ENCODE results near the gene CILP.

The CILP gene, protein sequence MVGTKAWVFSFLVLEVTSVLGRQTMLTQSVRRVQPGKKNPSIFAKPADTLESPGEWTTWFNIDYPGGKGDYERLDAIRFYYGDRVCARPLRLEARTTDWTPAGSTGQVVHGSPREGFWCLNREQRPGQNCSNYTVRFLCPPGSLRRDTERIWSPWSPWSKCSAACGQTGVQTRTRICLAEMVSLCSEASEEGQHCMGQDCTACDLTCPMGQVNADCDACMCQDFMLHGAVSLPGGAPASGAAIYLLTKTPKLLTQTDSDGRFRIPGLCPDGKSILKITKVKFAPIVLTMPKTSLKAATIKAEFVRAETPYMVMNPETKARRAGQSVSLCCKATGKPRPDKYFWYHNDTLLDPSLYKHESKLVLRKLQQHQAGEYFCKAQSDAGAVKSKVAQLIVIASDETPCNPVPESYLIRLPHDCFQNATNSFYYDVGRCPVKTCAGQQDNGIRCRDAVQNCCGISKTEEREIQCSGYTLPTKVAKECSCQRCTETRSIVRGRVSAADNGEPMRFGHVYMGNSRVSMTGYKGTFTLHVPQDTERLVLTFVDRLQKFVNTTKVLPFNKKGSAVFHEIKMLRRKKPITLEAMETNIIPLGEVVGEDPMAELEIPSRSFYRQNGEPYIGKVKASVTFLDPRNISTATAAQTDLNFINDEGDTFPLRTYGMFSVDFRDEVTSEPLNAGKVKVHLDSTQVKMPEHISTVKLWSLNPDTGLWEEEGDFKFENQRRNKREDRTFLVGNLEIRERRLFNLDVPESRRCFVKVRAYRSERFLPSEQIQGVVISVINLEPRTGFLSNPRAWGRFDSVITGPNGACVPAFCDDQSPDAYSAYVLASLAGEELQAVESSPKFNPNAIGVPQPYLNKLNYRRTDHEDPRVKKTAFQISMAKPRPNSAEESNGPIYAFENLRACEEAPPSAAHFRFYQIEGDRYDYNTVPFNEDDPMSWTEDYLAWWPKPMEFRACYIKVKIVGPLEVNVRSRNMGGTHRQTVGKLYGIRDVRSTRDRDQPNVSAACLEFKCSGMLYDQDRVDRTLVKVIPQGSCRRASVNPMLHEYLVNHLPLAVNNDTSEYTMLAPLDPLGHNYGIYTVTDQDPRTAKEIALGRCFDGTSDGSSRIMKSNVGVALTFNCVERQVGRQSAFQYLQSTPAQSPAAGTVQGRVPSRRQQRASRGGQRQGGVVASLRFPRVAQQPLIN

DNA sequence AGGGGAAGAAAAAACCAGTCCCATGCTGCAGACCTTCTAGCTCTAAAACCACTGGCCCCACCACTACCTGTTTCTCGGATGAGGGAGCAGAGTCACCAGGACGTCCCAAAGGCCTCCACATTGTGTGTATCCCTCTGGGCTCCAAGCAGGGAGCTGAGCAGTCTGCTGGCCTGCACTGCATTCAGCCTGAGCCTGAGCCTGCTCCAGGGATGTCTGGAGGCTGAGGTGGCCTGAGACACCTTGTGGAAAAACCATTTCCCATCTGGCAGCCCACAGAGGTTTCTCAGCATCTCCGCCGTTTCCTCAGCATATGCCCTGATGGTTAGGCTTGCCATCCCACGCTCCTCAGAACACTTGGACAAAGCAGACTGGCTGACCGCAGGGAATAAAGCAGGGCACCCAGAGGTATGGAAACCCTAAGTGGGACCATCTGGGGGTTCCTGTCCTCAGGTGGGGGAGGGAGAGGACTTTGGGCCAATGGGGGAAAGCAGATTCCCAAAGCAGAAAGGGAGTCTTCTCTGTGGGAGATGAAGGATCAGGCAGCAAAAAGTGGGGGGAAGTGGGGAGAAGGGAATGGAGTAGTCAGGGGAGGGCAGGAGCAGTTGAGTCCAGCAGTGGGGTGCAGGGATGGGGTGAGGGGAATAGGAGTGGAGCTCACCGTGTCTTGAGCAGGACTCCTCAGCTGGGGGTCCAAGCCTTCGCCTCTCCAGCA, at the start of gene CILP:
TSS of gene CILP (minus strand) at position 704 of the 712 bp plus-strand sequence. CDS start 1,718 bp downstream, outside the sequence.
- in situ Hi-C loops (cut with MboI; ENCODE audit: low pct_unique_long_range_greater_than_20kb, low sequenced_read_pairs, unreplicated experiment) = no loop called here
- TF ChIP-seq, protein P1, sequence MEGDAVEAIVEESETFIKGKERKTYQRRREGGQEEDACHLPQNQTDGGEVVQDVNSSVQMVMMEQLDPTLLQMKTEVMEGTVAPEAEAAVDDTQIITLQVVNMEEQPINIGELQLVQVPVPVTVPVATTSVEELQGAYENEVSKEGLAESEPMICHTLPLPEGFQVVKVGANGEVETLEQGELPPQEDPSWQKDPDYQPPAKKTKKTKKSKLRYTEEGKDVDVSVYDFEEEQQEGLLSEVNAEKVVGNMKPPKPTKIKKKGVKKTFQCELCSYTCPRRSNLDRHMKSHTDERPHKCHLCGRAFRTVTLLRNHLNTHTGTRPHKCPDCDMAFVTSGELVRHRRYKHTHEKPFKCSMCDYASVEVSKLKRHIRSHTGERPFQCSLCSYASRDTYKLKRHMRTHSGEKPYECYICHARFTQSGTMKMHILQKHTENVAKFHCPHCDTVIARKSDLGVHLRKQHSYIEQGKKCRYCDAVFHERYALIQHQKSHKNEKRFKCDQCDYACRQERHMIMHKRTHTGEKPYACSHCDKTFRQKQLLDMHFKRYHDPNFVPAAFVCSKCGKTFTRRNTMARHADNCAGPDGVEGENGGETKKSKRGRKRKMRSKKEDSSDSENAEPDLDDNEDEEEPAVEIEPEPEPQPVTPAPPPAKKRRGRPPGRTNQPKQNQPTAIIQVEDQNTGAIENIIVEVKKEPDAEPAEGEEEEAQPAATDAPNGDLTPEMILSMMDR (IDR thresholded peaks at IDR 0.05; ENCODE audit: extremely low read depth, insufficient read depth, missing control alignments) = no peak
- no peak for DNase-seq (ENCODE audit: low spot score)

DNA sequence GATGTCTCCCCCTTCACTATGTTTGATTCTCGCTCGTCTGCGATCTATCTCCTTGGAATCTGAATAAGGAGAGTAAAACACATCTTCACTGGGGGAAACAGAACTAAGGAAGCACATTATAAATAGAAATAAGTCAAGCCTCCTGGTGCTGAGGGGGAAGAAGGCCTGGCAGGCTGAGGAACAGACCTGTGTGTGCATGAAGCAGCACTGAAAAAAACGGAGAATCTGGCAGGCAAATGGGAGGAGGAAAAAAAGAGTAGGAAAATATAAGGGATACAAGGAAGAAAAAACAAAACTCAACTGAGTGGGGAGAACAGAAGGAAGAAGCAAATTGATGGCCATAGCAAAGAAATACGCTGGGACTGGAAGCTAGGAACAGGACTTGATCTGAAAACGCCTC, 49.7 kb upstream of the CILP start:
- TF ChIP-seq, protein P1 (IDR thresholded peaks at IDR 0.05; ENCODE audit: extremely low read depth, insufficient read depth, missing control alignments) = no peak
- DNase-seq (ENCODE audit: low spot score) = no peak
- in situ Hi-C loops (cut with MboI; ENCODE audit: low pct_unique_long_range_greater_than_20kb, low sequenced_read_pairs, unreplicated experiment) = no loop called here

DNA sequence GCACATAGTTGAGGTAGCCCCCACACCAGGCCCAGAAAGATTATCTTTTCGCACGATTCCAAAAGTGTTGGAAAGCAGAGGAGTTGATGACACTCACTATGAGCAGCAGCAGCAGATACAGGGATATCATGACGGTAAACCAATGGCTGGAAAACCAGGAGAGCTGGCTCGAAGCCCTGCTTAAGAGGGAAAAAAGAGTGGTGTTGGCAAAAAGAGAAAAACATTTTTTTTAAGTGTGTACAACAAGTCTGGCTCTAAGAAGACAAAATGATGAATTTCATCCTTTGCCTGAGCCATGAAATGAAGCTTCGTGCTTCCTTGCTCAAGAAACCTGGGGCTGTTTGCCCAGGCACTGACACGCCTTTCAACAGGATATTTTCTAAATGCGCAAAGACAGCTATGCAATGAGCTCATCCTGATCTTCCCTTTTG, 48.1 kb upstream of the CILP start:
- DNase-seq (ENCODE audit: low spot score) = no peak

DNA sequence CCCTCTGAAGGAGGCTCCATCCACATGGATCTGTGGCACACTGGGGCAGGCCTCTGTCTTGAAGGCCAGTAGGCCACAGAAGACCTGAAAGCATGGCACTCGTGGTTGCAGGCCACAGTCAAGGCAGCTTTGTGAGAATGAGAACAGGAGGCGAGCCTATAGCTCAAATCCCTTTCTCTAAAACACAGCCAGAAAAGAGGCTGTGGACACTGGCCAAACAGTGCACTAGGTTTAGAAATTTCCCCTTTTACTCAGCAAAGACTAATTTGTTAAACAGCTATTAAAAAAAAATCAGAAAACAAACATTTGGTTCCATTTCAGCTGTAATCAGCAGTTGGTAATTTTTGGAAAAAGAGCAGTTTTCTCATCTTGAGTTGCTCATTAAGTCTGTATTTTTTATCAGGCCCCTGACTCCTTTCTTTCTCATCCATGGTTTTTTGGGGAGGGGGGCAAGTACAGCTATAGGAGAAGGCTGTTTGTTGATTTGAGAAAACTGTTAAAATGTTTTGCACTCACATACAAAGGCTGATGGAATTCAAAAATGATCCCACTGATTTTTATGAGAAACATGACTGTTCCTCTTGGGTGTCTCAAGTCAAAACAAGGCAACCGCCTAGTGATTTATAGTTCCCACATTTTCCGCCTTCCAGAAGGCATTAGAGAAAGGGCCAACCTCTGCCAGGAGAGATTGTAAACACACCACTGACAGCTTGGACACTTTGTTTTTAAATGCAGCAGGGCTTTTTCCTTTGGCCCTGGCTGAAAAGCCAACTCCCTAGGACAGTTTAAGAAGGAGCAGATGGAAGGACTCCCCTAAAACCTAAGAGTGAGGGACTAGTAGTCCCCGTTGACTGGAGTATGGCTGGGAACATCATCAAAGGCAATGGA, 47.3 kb upstream of the CILP start:
- DNase-seq (ENCODE audit: low spot score) = no peak
- in situ Hi-C loops (cut with MboI; ENCODE audit: low pct_unique_long_range_greater_than_20kb, low sequenced_read_pairs, unreplicated experiment) = no loop called here
- TF ChIP-seq, protein P1 (IDR thresholded peaks at IDR 0.05; ENCODE audit: extremely low read depth, insufficient read depth, missing control alignments) = no peak

More for the DNA sequence above, 48.1 kb upstream of the CILP start:
- in situ Hi-C loops (cut with MboI; ENCODE audit: low pct_unique_long_range_greater_than_20kb, low sequenced_read_pairs, unreplicated experiment) = no loop called here
- TF ChIP-seq, protein P1 (IDR thresholded peaks at IDR 0.05; ENCODE audit: extremely low read depth, insufficient read depth, missing control alignments) = no peak

DNA sequence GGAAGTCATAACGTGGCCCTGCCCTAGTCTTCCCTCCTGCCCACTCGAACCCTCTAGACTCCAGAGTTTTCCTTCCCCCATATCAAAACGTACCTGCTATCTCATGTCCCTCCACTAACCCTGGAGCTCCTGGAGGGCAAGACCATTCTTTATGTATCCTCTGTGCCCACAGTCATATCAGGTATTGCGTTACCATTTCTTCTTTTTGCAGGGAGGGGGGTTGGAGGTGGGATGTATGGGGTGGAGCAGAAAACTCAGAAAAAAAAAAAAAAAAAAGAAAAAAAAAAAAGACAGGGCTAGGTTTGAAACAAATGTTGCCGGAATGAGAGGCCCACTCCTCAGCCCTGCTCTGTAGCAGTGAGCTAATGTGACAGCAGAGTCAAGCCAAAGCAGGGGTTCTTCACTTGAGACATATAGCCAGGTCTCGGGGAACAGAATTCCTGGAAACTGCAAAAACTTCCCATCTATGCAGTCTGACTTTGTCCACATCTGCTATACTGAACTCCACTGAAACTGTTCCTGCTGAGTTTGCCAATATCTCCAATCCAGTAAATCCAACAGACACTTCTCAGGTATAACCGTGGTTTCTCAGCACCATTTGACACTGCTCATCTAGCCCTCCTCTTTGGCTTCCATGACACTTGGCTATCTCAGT, 44.3 kb upstream of the CILP start:
- in situ Hi-C loops (cut with MboI; ENCODE audit: low pct_unique_long_range_greater_than_20kb, low sequenced_read_pairs, unreplicated experiment) = no loop called here
- DNase-seq (ENCODE audit: low spot score) = no peak
- TF ChIP-seq, protein P1 (IDR thresholded peaks at IDR 0.05; ENCODE audit: extremely low read depth, insufficient read depth, missing control alignments) = no peak

All from GM13977 (cell line).